ENCODE data around the gene SLC39A11. TPM values are rescaled to one million over a fixed set of nuclear protein-coding genes. Genes with fewer than 3 reads are reported as not detected.

Gene SLC39A11
- total and polyA plus RNA-seq, 2 of the 13 experiments (the other 11 are each of a cell fraction or from before 2014, with no cell fraction given) = 17.2 to 31.5 TPM

- no peak for TF ChIP-seq ZNF552 (CRISPR knock-in tag; IDR thresholded peaks at IDR 0.05; ENCODE audit: borderline replicate concordance)
Measured at GRCh38 chr17:73062726-73063125, 29.8 kb downstream of the SLC39A11 start (continued).

- ATAC-seq = no peak
- TF ChIP-seq ZNF674 (CRISPR knock-in tag; IDR thresholded peaks at IDR 0.05; ENCODE audit: low read depth) (no peak), KMT2A (CRISPR knock-in tag; IDR thresholded peaks at IDR 0.05) (no peak), TMF1 (CRISPR knock-in tag; IDR thresholded peaks at IDR 0.05; ENCODE audit: low read depth) (no peak), ZMYM3 (CRISPR knock-in tag; IDR thresholded peaks at IDR 0.05) (no peak), ZNF550 (CRISPR knock-in tag; IDR thresholded peaks at IDR 0.05; ENCODE audit: borderline replicate concordance) (no peak), CHD2 (IDR thresholded peaks at IDR 0.05; ENCODE audit: low read depth, low read length) (no peak), RFXAP (CRISPR knock-in tag; IDR thresholded peaks at IDR 0.05; ENCODE audit: borderline replicate concordance) (no peak), EEA1 (CRISPR knock-in tag; IDR thresholded peaks at IDR 0.05; ENCODE audit: borderline replicate concordance) (no peak), HNRNPK (IDR thresholded peaks at IDR 0.05; ENCODE audit: low read depth, low read length, poor library complexity, severe bottlenecking) (no peak)
- TF ChIP-seq, protein P1, sequence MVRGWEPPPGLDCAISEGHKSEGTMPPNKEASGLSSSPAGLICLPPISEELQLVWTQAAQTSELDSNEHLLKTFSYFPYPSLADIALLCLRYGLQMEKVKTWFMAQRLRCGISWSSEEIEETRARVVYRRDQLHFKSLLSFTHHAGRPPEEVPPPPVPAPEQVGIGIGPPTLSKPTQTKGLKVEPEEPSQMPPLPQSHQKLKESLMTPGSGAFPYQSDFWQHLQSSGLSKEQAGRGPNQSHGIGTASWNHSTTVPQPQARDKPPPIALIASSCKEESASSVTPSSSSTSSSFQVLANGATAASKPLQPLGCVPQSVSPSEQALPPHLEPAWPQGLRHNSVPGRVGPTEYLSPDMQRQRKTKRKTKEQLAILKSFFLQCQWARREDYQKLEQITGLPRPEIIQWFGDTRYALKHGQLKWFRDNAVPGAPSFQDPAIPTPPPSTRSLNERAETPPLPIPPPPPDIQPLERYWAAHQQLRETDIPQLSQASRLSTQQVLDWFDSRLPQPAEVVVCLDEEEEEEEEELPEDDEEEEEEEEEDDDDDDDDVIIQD (CRISPR knock-in tag; IDR thresholded peaks at IDR 0.05; ENCODE audit: low read depth) = no peak
- H3K4me1 ChIP-seq (ENCODE audit: insufficient read depth, low read length) = no peaks in the 10 kb centered on the region
- 95% methylated on average over 4 of the region's 4 CpGs for WGBS (ENCODE audit: low lambda C conversion rate)
- H3K27me3 ChIP-seq (ENCODE audit: control insufficient read depth in 1 of 2, insufficient read depth in 2 of 2, low read length in 2 of 2) = no peaks in the 10 kb centered on the region
- no peaks in the 10 kb centered on the region for H3K79me2 ChIP-seq (ENCODE audit: insufficient read depth, low read length)
- no TSS peak for BruUV-seq (replicated peaks)
- no peak for DNase-seq (ENCODE audit: low spot score)
- H3K4me3 ChIP-seq (replicated peaks in 1 of 3; ENCODE audit: insufficient read depth in 1 of 3, low read depth in 2 of 3, low read length in 3 of 3) = no peak overlapping the region
- no peak overlapping the region for H3K27ac ChIP-seq (ENCODE audit: extremely low read length, insufficient read depth, low read length)
- CTCF ChIA-PET (ENCODE audit: low intra/inter-chr PET ratio, low total read pairs) = no interaction called here
- POLR2A ChIA-PET = no interaction called here
- no peaks in the 10 kb centered on the region for H3K9me3 ChIP-seq (ENCODE audit: low read length)
- FAIRE-seq = no peak
- H2AFZ ChIP-seq (ENCODE audit: low read length) = no peak overlapping the region
- H3K9ac ChIP-seq (ENCODE audit: insufficient read depth, low read depth, low read length) = no peak overlapping the region
- in situ Hi-C loops (cut with HindIII; ENCODE audit: extremely low pct_ligation_motif_present, low pct_unique_long_range_greater_than_20kb) = no loop called here
- intact Hi-C loops (cut with micrococcal nuclease; ENCODE audit: unreplicated experiment) = no loop called here
- no peaks in the 10 kb centered on the region; a peak in 1 of 5 replicates for H3K36me3 ChIP-seq (replicated peaks in 1 of 2; ENCODE audit: control insufficient read depth in 1 of 2, insufficient read depth in 2 of 2, low read length in 2 of 2)
- no peaks in the 10 kb centered on the region for H4K20me1 ChIP-seq (ENCODE audit: insufficient read depth, low read length)
- no peak overlapping the region for H3K4me2 ChIP-seq (ENCODE audit: low read depth, low read length)
Measured at GRCh38 chr17:73061161-73061560, 31.3 kb downstream of the SLC39A11 start.

All from HepG2 (cell line).